ENCODE data around the gene PRRG3. TPM values are rescaled to one million over a fixed set of nuclear protein-coding genes. Genes with fewer than 3 reads are reported as not detected.

The PRRG3 gene
- total and polyA plus RNA-seq, 8 donors: 0.10 to 7.3 (median 0.14) TPM; not detected in 3

DNA sequence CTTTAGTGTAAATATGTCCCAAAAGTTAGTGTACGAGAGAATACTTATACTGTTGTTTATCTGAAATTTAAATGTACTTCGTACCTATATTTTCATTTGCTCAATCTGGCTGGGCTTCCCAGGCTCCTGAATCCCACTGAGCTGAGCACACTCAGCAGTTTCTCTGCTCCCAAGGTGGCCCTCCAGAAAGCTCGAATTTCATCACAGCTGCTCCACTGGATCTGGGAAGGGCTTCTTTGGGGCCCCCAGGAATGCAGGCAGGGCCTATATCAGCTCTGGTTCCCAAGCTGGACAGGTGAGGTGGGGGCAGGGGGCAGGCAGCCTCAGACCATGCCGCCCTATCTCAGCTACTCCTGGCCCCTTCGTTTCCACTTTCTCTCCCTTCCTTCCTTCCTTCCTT lies 19.1 kb downstream of the PRRG3 start:
- H3K4me3 ChIP-seq: no peak overlapping the region
- no peaks in the 10 kb centered on the region for H3K9me3 ChIP-seq
- no peaks in the 10 kb centered on the region for H3K27me3 ChIP-seq
- H3K36me3 ChIP-seq: no peaks in the 10 kb centered on the region
- no peak overlapping the region for H3K27ac ChIP-seq
- 46 to 66% (median 53%) methylated on average over 4 to 5 of the region's 5 CpGs for WGBS, 5 donors
- H3K4me1 ChIP-seq: no peaks in the 10 kb centered on the region
- intact Hi-C loops (cut with DNase I; ENCODE audit: low total_unique reads): no loop called here
- TF ChIP-seq POLR2AphosphoS5 (IDR thresholded peaks at IDR 0.05) (no peak), CTCF (IDR thresholded peaks at IDR 0.05) (no peak), POLR2A (IDR thresholded peaks at IDR 0.05) (no peak), EP300 (IDR thresholded peaks at IDR 0.05) (no peak)
- no peak for DNase-seq

DNA sequence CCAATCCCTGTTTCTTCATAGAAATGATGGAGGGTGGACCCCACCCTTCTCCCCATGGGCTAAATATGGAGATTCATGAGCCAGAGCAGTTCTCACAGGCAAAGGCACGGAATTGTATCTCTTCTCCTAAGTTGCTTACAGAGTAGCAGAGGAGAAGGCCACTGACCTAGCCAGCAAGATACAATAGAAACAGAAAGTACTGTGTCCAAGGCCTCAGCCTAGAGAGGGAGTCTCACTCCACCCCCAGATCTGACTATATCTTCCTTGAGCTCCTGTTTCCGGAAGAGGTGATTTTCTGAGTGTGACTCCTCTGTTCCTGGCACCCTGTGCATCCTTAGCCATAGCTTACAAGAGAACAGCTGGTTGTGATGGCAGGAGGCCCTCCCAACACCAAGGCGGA lies 20.5 kb downstream of the PRRG3 start, which contains the start of gene FATE1:
Gene FATE1, plus strand, starts transcription at position 284 of the 400 bp plus-strand sequence. Its CDS starts 85 bp downstream, at position 369.
- TF ChIP-seq POLR2A (IDR thresholded peaks at IDR 0.05): no peak
- Histone ChIP-seq H3K4me1 (no peaks in the 10 kb centered on the region), H3K4me3 (no peak within 1 kb of the TSS), H3K9me3 (no peaks in the 10 kb centered on the region), H3K27ac (no peak within 1 kb of the TSS), H3K36me3 (no peaks in the 10 kb centered on the region), H3K27me3 (no peaks in the 10 kb centered on the region)
- intact Hi-C loops (cut with DNase I; ENCODE audit: low total_unique reads): no loop called here
- DNase-seq: no peak
- 68 to 79% (median 71%) methylated on average over 2 to 3 of the region's 3 CpGs for WGBS, 5 donors

DNA sequence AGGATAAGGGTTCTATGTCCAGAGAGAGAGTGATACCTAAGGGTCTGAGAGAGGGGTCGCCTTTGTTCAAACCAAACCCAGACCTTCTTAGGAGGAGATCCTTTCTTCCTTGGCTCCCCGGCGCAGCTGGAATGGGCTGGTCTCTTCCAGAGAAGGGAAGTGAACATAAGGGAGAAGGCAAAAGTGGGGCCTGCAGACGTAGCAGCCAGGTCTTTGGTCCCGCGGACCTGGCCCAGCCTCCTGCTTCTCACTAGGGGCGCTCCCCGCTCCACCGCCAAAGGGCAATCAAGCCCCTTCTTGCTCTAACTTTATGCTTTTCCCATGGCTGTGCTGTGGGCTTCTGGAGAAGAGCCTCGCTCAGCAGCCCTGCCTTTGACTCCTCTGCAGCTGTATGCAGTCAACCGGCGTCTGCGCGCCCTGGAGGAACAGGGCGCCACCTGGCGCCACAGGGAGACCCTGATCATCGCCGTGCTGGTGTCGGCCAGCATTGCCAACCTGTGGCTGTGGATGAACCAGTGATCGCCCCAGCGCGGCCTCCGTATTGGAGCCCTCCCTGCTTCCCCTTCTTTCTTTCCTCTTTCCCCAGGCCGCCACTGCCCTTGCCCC lies 27.1 kb downstream of the PRRG3 start:
- intact Hi-C loops (cut with DNase I; ENCODE audit: low total_unique reads): no loop called here
- Histone ChIP-seq H3K4me3 (no peak overlapping the region), H3K36me3 (no peaks in the 10 kb centered on the region), H3K4me1 (peaks cover 0 to 5% (median 0%) of the 10 kb centered on the region in 4 donors), H3K9me3 (no peaks in the 10 kb centered on the region), H3K27ac (no peak overlapping the region), H3K27me3 (peaks cover 0 to 14% (median 0%) of the 10 kb centered on the region in 3 donors)
- 40 to 74% (median 50%) methylated on average over 16 to 24 of the region's 24 CpGs for WGBS, 5 donors
- no peak for TF ChIP-seq POLR2A (IDR thresholded peaks at IDR 0.05)
- peak in 2 of 7 experiments; percentile 21 to 26 for TF ChIP-seq CTCF (IDR thresholded peaks at IDR 0.05)
- DNase-seq: peak; percentile 49 to 71

- TF ChIP-seq POLR2A (IDR thresholded peaks at IDR 0.05): no peak
- no peak for TF ChIP-seq EP300 (IDR thresholded peaks at IDR 0.05)
- TF ChIP-seq POLR2AphosphoS5 (IDR thresholded peaks at IDR 0.05): no peak
- no peak for TF ChIP-seq CTCF (IDR thresholded peaks at IDR 0.05)
- intact Hi-C loops (cut with DNase I; ENCODE audit: low total_unique reads): no loop called here
- 70 to 79% (median 77%) methylated on average over 6 to 7 of the region's 7 CpGs for WGBS, 5 donors
- Histone ChIP-seq H3K27ac (no peak overlapping the region), H3K27me3 (peaks cover 0 to 14% (median 0%) of the 10 kb centered on the region in 3 donors), H3K36me3 (no peaks in the 10 kb centered on the region), H3K4me3 (no peak overlapping the region), H3K4me1 (peaks cover 0 to 5% (median 0%) of the 10 kb centered on the region in 4 donors), H3K9me3 (no peaks in the 10 kb centered on the region)
- peak in 1 of 2 donors; percentile 17 for DNase-seq
Observed at GRCh38 chrX:151723156-151723760, 28.0 kb downstream of the PRRG3 start.
